ENCODE measurements around the gene SMARCB1.

The SMARCB1 gene

DNA sequence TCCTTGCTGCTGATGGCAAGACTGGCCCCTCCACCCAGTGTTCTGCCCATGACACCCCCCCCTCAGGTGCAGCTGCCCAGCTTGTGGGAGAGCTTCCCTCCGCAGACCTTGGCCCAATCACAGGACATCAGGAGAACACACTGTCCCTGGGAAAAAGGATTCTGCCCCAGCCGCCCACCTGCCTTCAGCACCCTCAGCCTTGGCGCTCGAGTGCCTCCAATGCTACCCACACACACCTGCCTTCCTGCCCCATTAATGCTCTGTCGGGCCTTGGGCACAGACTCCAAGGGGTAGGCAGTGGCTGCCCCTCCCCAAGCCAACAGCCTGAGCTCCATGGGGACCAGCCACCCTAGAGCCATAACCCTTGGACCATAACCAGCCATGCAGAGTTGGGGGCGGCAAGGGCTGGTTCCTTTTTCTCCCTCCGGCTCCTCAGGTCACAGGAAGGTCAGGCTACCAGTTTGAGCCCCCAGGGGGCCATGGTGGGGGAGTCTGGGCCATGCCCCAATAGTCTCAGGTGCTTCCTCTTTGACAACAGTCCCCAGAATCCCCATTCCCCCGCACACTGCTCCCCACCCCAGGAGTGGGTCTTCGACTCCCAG is 34.6 kb upstream of the SMARCB1 start:
- H3K27me3 ChIP-seq (ENCODE audit: insufficient read depth, low read length), result no peaks in the 10 kb centered on the region
- peaks cover 5% of the 10 kb centered on the region; the same call in 1 of the 2 replicates for H3K4me1 ChIP-seq (ENCODE audit: insufficient read depth, low read length)
- H3K9ac ChIP-seq (ENCODE audit: low read depth, low read length), result peak overlapping the region; percentile 94; the same call in 1 of the 2 replicates
- no peaks in the 10 kb centered on the region for H3K9me3 ChIP-seq (ENCODE audit: insufficient read depth, low read depth, low read length)
- no peaks in the 10 kb centered on the region for H3K36me3 ChIP-seq (ENCODE audit: insufficient read depth, low read depth, low read length)
- peak overlapping the region; percentile 93; the same call in 1 of the 2 replicates for H3K4me3 ChIP-seq (ENCODE audit: low read length)
- H3K27ac ChIP-seq (ENCODE audit: low read length), result no peak overlapping the region

DNA sequence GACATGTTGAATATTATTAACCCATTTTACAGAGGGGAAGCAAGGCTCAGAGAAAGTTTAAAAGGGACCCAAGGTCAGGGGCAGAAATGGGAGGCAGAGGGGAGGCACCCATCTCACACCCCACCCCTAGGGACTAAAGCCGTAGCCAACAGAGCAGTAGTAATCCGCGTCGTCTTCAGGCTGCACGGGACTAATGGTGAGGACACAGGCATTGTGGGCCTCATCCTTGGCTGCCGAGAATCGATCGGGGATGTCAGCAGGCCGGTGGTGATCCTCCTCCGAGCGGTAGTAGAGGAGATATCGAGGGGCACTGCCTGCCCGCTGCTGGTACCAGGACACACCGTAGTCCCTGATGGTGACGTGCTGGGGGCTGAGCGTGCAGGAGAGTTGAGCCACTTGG is 34.0 kb upstream of the SMARCB1 start:
- Histone ChIP-seq H3K4me3 (ENCODE audit: low read length) (no peak overlapping the region), H3K4me1 (ENCODE audit: insufficient read depth, low read length) (peaks cover 5% of the 10 kb centered on the region; the same call in 1 of the 2 replicates), H3K9me3 (ENCODE audit: insufficient read depth, low read depth, low read length) (no peaks in the 10 kb centered on the region), H3K27ac (ENCODE audit: low read length) (no peak overlapping the region), H3K27me3 (ENCODE audit: insufficient read depth, low read length) (no peaks in the 10 kb centered on the region), H3K36me3 (ENCODE audit: insufficient read depth, low read depth, low read length) (no peaks in the 10 kb centered on the region), H3K9ac (ENCODE audit: low read depth, low read length) (no peak overlapping the region)

GRCh38 chr22:23753385-23753784 is 33.4 kb upstream of the SMARCB1 start:
- Histone ChIP-seq H3K4me3 (ENCODE audit: low read length) (no peak overlapping the region), H3K36me3 (ENCODE audit: insufficient read depth, low read depth, low read length) (no peaks in the 10 kb centered on the region), H3K4me1 (ENCODE audit: insufficient read depth, low read length) (peaks cover 5% of the 10 kb centered on the region; the same call in 1 of the 2 replicates), H3K27ac (ENCODE audit: low read length) (no peak overlapping the region), H3K27me3 (ENCODE audit: insufficient read depth, low read length) (no peaks in the 10 kb centered on the region), H3K9me3 (ENCODE audit: insufficient read depth, low read depth, low read length) (no peaks in the 10 kb centered on the region), H3K9ac (ENCODE audit: low read depth, low read length) (no peak overlapping the region)

GRCh38 chr22:23754220-23754919 is 32.4 kb upstream of the SMARCB1 start, which contains the start of gene VPREB3:
TSS of gene VPREB3 (minus strand) at chr22:23754425. CDS start at chr22:23754363, 62 bp downstream.
- H3K9me3 ChIP-seq (ENCODE audit: insufficient read depth, low read depth, low read length), result no peaks in the 10 kb centered on the region
- no peak within 1 kb of the TSS for H3K4me3 ChIP-seq (ENCODE audit: low read length)
- no peak within 1 kb of the TSS for H3K27ac ChIP-seq (ENCODE audit: low read length)
- no peaks in the 10 kb centered on the region for H3K27me3 ChIP-seq (ENCODE audit: insufficient read depth, low read length)
- no peaks in the 10 kb centered on the region for H3K36me3 ChIP-seq (ENCODE audit: insufficient read depth, low read depth, low read length)
- peaks cover 5% of the 10 kb centered on the region; the same call in 1 of the 2 replicates for H3K4me1 ChIP-seq (ENCODE audit: insufficient read depth, low read length)
- H3K9ac ChIP-seq (ENCODE audit: low read depth, low read length), result no peak within 1 kb of the TSS

GRCh38 chr22:23754980-23755636 is 31.7 kb upstream of the SMARCB1 start:
- H3K9me3 ChIP-seq (ENCODE audit: insufficient read depth, low read depth, low read length), result no peaks in the 10 kb centered on the region
- no peak overlapping the region for H3K4me3 ChIP-seq (ENCODE audit: low read length)
- H3K36me3 ChIP-seq (ENCODE audit: insufficient read depth, low read depth, low read length), result no peaks in the 10 kb centered on the region
- no peaks in the 10 kb centered on the region for H3K27me3 ChIP-seq (ENCODE audit: insufficient read depth, low read length)
- H3K4me1 ChIP-seq (ENCODE audit: insufficient read depth, low read length), result peaks cover 5% of the 10 kb centered on the region; the same call in 1 of the 2 replicates
- H3K27ac ChIP-seq (ENCODE audit: low read length), result no peak overlapping the region
- no peak overlapping the region for H3K9ac ChIP-seq (ENCODE audit: low read depth, low read length)

DNA sequence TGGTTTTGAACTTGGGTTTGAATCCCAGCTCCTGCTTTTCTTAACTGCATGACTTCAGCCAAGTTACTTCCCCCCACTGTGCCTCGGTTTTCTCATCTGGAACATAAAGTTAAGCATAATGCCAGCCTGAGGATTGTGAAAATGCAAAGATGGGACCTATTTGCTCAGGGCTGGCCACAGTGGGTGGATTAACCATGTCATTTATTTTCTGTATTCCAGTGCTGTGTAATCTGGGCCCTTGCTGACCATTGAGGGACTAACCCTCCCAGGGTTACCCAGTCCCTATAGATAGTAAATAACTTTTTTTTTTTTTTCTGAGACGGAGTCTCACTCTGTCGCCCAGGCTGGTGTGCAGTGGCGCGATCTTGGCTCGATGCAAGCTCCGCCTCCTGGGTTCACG is 31.1 kb upstream of the SMARCB1 start:
- H3K9ac ChIP-seq (ENCODE audit: low read depth, low read length), result no peak overlapping the region
- H3K27ac ChIP-seq (ENCODE audit: low read length), result no peak overlapping the region
- H3K36me3 ChIP-seq (ENCODE audit: insufficient read depth, low read depth, low read length), result no peaks in the 10 kb centered on the region
- H3K27me3 ChIP-seq (ENCODE audit: insufficient read depth, low read length), result no peaks in the 10 kb centered on the region
- H3K4me3 ChIP-seq (ENCODE audit: low read length), result no peak overlapping the region
- no peaks in the 10 kb centered on the region for H3K9me3 ChIP-seq (ENCODE audit: insufficient read depth, low read depth, low read length)
- H3K4me1 ChIP-seq (ENCODE audit: insufficient read depth, low read length), result peaks cover 5% of the 10 kb centered on the region; the same call in 1 of the 2 replicates

- Histone ChIP-seq H3K9ac (ENCODE audit: low read depth, low read length) (no peak overlapping the region), H3K36me3 (ENCODE audit: insufficient read depth, low read depth, low read length) (no peaks in the 10 kb centered on the region), H3K27me3 (ENCODE audit: insufficient read depth, low read length) (no peaks in the 10 kb centered on the region), H3K9me3 (ENCODE audit: insufficient read depth, low read depth, low read length) (no peaks in the 10 kb centered on the region), H3K4me3 (ENCODE audit: low read length) (no peak overlapping the region), H3K27ac (ENCODE audit: low read length) (no peak overlapping the region), H3K4me1 (ENCODE audit: insufficient read depth, low read length) (peaks cover 5% of the 10 kb centered on the region; the same call in 1 of the 2 replicates)
These were observed 29.9 kb upstream of the SMARCB1 start for GRCh38 chr22:23756891-23757290.

DNA sequence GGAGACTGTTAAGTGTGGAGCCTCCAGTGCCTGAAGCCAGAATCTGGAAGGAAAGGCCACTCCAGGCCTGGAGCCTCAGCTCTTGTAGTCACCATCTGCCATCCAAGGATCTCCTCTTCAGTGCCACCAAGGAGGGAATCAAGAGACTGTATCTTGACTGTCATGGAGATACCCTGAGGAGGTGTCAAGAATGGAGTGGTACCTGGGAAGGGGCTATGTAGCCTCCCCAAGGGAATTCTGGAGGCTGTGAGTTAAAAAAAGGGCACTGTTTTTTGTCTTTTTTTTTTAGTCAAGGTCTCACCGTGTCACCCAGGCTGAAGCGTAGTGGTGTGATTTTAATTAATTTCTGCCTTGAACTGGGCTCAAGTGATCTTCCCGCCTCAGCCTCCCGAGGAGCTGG is 27.2 kb upstream of the SMARCB1 start:
- Histone ChIP-seq H3K4me3 (ENCODE audit: low read length) (no peak overlapping the region), H3K9ac (ENCODE audit: low read depth, low read length) (no peak overlapping the region), H3K27ac (ENCODE audit: low read length) (no peak overlapping the region), H3K4me1 (ENCODE audit: insufficient read depth, low read length) (peaks cover 15% of the 10 kb centered on the region; the same call in 1 of the 2 replicates), H3K36me3 (ENCODE audit: insufficient read depth, low read depth, low read length) (no peaks in the 10 kb centered on the region), H3K9me3 (ENCODE audit: insufficient read depth, low read depth, low read length) (no peaks in the 10 kb centered on the region), H3K27me3 (ENCODE audit: insufficient read depth, low read length) (no peaks in the 10 kb centered on the region)

- no peak overlapping the region for H3K27ac ChIP-seq (ENCODE audit: low read length)
- H3K36me3 ChIP-seq (ENCODE audit: insufficient read depth, low read depth, low read length), result peaks cover 4% of the 10 kb centered on the region
- no peaks in the 10 kb centered on the region for H3K27me3 ChIP-seq (ENCODE audit: insufficient read depth, low read length)
- H3K9ac ChIP-seq (ENCODE audit: low read depth, low read length), result no peak overlapping the region
- peaks cover 15% of the 10 kb centered on the region; the same call in 1 of the 2 replicates for H3K4me1 ChIP-seq (ENCODE audit: insufficient read depth, low read length)
- no peak overlapping the region for H3K4me3 ChIP-seq (ENCODE audit: low read length)
- no peaks in the 10 kb centered on the region for H3K9me3 ChIP-seq (ENCODE audit: insufficient read depth, low read depth, low read length)
These were observed 26.7 kb upstream of the SMARCB1 start for GRCh38 chr22:23760056-23760455.

- H3K36me3 ChIP-seq (ENCODE audit: insufficient read depth, low read depth, low read length), result peaks cover 12% of the 10 kb centered on the region
- no peak within 1 kb of the TSS for H3K27ac ChIP-seq (ENCODE audit: low read length)
- peak within 1 kb of the TSS; percentile 52; the same call in 1 of the 2 replicates for H3K9ac ChIP-seq (ENCODE audit: low read depth, low read length)
- peak within 1 kb of the TSS; percentile 37; the same call in 1 of the 2 replicates for H3K4me3 ChIP-seq (ENCODE audit: low read length)
- H3K27me3 ChIP-seq (ENCODE audit: insufficient read depth, low read length), result no peaks in the 10 kb centered on the region
- H3K9me3 ChIP-seq (ENCODE audit: insufficient read depth, low read depth, low read length), result no peaks in the 10 kb centered on the region
- H3K4me1 ChIP-seq (ENCODE audit: insufficient read depth, low read length), result peaks cover 10% of the 10 kb centered on the region; the same call in 1 of the 2 replicates
These were observed 23.8 kb upstream of the SMARCB1 start, which contains the start of gene C22orf15 for GRCh38 chr22:23762842-23763578. TSS of gene C22orf15 (plus strand) at chr22:23762990. CDS start at chr22:23763307, 317 bp downstream.

DNA sequence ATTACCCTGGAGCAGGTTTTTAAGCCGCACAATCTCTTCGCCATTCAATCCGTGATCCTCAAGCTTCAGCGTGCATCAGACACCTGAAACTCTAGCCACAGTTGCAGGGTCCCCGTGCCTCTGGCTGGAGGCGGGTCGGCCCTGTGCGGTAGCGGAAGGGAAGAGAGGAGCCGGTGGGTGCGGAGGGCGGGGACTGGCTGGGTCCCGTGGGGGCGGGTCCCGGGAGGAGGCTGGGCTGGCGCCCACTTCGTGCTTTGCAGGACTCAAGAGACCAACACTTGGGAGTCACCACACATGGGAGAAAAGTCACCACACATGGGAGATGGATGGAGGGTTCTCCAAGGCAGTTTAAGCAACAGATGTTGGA is 23.2 kb upstream of the SMARCB1 start:
- H3K27me3 ChIP-seq (ENCODE audit: insufficient read depth, low read length), result peaks cover 2% of the 10 kb centered on the region; the same call in 1 of the 2 replicates
- no peaks in the 10 kb centered on the region for H3K9me3 ChIP-seq (ENCODE audit: insufficient read depth, low read depth, low read length)
- peak overlapping the region; percentile 37; the same call in 1 of the 2 replicates for H3K4me3 ChIP-seq (ENCODE audit: low read length)
- H3K9ac ChIP-seq (ENCODE audit: low read depth, low read length), result peak overlapping the region; percentile 52; the same call in 1 of the 2 replicates
- H3K27ac ChIP-seq (ENCODE audit: low read length), result no peak overlapping the region
- peaks cover 10% of the 10 kb centered on the region; the same call in 1 of the 2 replicates for H3K4me1 ChIP-seq (ENCODE audit: insufficient read depth, low read length)
- peaks cover 12% of the 10 kb centered on the region for H3K36me3 ChIP-seq (ENCODE audit: insufficient read depth, low read depth, low read length)

All from iPS-20b (cell line).